Activated CD4-positive, alpha-beta T cell treated with anti-CD3 and anti-CD28 coated beads for 1 hour (primary cell): ENCODE results near the gene THAP5.

ENCODE experiments used
- DNase-seq: peaks from one replicate; pipeline ENCODE4 v3.0.0-alpha.2; 2020

Gene THAP5

DNA sequence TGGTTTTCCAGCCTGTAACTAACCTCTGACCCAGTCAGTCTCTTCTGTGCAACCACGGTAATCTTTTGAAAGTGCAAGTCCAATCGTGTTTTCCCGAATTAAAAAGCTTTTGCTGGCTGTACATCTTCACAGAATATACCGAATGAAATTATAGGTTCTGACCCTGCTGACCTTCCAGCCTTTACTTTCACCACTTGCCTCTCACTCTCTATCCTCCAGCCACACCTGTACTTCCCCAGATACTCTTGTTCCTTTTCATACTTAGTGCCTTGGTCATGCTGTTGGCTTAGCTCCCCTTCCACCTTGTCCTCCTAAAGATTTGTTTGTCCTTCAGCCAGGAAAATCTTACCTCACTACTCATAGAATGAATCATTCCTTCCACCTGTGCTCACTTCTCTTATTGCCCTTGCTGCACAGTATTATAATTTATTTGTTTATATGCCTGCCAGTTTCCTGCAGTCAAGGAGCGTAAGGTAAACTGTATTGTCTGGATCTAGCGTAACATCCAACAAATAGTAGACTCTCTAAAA, 41.3 kb downstream of the THAP5 start:
- no peak for DNase-seq

DNA sequence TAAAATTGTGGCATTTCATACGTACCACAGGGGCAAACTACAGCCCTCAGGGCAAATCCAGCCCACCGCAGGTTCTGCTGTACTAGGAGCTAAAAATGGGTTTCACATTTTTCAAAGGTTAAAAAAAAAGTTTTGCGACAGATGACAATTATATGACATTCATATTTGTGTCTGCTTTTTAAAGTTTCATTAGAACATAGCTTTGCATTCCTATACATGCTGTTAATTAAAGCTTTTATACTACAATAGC, 42.8 kb downstream of the THAP5 start:
- DNase-seq: no peak

GRCh38 chr7:108525985-108526767, 43.3 kb downstream of the THAP5 start, which contains the start of gene PNPLA8:
TSS of gene PNPLA8 (minus strand) at chr7:108526135. CDS start at chr7:108515491, 10,644 bp downstream.
- peak; percentile 100 for DNase-seq

DNA sequence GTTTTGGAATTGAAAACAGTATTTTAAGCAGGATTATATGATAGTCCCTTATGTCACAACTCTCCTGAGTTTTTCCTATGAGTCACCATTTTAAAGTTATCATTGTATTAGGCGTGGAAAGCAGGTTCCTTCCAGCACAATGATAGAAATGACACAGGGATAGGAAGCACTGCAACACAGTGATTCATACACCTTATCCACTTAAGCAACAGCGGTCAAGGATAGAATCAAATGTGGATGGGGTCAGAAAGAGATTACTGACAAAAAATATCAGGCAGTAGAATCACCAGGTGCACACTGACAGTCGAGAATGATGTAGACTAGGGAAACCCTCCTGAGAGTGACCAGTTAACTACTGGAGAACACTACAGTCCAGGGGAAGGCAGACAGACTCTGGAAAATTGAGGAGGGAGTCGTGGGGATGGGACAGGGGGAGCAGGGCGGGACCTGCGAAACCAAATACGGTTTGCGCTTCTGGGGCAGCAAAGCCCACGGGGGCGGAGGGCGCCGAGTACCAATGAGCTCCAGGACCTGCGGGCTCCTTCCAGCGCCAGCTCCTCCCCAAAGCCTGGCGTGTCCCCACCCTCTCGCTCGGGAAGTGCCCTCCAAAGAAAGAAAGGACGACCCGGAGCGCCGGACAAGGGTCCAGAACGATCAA, 44.0 kb downstream of the THAP5 start:
- no peak for DNase-seq

- DNase-seq: no peak
Measured at GRCh38 chr7:108522780-108523179, 46.7 kb downstream of the THAP5 start.

- no peak for DNase-seq
Measured at GRCh38 chr7:108517951-108518350, 51.6 kb downstream of the THAP5 start.

DNA sequence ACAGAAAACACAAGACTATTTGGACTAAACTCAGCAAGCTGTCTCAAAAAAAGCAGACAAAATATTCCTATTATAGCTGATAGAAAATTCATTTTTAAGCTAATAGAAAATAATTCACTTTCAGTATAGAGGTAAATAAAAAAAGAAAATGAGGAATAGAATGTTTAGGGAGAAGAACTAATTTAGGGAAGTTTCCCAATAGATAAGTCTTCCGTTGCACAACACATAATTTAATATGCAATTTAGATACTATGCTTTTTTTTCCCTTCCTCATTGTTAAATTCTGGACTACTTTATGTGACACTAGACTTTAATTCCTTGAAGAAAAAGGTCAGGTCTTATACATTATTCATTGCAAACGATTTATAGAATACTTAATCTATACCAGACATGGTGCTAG, 53.9 kb downstream of the THAP5 start:
- no peak for DNase-seq

- DNase-seq: no peak
Measured at GRCh38 chr7:108515013-108515412, 54.5 kb downstream of the THAP5 start.
